Measurements from ENCODE around the gene HMGN1.

DNA sequence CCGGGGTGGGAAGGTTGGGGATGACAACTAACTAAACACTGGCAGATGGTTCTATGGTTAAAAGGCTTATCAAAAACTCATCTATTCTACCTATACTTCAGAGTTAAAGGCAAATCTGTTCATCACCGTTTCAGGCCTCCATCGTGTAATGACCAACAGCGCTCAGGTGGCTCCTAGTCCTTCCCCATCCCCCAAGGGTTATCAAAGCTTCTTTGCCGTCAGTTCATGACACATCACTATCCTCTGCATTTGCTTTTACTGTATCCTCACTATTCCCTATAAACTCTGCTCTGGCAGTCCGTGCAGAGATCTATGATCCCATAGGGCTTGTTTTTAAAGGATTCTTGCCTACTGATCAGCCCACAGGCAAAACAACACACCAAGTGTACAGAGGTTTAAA is 8.2 kb downstream of the HMGN1 start:
- TF ChIP-seq, protein P1, sequence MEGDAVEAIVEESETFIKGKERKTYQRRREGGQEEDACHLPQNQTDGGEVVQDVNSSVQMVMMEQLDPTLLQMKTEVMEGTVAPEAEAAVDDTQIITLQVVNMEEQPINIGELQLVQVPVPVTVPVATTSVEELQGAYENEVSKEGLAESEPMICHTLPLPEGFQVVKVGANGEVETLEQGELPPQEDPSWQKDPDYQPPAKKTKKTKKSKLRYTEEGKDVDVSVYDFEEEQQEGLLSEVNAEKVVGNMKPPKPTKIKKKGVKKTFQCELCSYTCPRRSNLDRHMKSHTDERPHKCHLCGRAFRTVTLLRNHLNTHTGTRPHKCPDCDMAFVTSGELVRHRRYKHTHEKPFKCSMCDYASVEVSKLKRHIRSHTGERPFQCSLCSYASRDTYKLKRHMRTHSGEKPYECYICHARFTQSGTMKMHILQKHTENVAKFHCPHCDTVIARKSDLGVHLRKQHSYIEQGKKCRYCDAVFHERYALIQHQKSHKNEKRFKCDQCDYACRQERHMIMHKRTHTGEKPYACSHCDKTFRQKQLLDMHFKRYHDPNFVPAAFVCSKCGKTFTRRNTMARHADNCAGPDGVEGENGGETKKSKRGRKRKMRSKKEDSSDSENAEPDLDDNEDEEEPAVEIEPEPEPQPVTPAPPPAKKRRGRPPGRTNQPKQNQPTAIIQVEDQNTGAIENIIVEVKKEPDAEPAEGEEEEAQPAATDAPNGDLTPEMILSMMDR (IDR thresholded peaks at IDR 0.05): no peak
- no peak for TF ChIP-seq POLR2A (IDR thresholded peaks at IDR 0.05)

All from ovary (tissue), 3 donors.